ENCODE results near the gene EIF1AX.
"Not testable (repeated sequence)": the region's sequence is repeated elsewhere in the genome, so short reads cannot be mapped to it uniquely, and the experiment has no call there.

Gene EIF1AX, protein sequence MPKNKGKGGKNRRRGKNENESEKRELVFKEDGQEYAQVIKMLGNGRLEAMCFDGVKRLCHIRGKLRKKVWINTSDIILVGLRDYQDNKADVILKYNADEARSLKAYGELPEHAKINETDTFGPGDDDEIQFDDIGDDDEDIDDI

DNA sequence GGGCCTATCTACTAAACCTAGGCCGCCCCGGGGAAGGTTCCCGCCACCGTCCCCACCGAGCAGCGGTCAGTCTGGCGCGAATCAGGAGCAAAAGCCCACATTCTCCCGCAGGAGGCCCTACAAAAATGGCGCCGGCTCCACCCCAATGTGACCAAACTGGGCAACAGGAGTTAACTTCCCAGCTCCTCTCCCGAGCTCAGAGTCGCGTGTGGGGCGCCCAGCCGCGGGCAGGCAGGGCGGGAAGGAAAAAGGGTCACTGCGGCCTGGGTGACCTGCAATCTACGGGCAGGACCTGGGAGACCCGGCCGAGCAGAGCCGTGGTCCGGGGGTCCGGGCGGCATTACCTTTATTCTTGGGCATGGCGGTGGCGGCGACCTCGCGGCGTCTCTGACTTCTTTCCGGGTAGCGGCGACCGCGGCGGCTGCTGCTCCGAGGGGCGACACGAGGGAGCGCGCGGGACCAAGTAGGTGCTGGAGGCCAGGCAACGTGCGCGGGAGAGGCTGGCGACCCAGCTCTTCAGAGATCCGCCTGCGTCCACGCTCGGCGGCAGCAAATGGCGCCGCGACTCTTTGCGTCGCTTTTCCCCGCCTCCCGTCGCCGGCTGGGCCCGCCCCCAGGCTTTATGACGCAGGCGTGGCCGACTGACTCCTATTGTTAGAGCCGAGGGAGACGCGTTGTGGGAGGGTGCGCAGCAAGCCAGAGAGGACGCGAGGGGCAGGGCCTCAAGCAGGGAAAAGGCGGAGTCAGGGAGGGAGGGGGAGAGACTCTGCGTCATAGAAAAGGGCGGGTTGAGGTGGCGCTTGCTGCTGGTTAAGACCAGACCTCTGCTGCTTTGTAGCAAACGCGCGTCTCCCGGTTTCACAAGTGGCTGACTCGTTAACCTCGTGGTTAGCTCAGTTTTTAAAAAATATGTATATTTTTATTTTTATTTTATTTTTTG lies at the start of gene EIF1AX:
EIF1AX (minus strand) TSS at position 558 of the 940 bp plus-strand sequence; CDS start at position 360, 198 bp downstream.
- Mint-ChIP-seq H3K27ac (peak within 1 kb of the TSS; percentile 93), H3K4me3 (peak within 1 kb of the TSS; percentile 85), H3K27me3 (no peaks in the 10 kb centered on the region), H3K4me1 (ENCODE audit: low read depth) (peaks cover 13% of the 10 kb centered on the region), H3K9me3 (no peaks in the 10 kb centered on the region), H3K36me3 (ENCODE audit: low read depth) (peaks cover 26% of the 10 kb centered on the region)
- intact Hi-C loops (cut with micrococcal nuclease): loop anchor here (5.0 kb wide), 1 partner anchor 126 kb away; the partner anchor contains the start of gene RPS6KA3

DNA sequence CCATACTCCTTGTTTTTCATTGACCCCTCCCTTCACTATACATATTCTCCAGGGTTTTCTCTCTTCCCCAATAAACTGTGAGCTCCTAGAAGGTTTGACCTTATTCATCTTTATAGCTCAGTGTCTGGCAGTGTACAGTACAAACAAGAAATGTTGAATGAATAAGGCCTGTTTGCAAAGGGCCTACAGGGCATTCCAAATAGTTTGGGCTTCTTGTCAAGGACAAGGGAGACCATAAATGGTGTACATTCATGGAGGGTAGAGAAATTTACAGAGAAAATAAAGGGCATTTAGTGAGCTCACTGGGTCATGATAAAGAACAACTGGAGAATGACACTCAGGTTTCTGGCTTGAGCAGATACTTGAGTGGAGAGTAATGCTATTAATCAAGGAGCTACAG lies 47.5 kb upstream of the EIF1AX start:
- H3K27me3 Mint-ChIP-seq: no peaks in the 10 kb centered on the region
- no peaks in the 10 kb centered on the region for H3K9me3 Mint-ChIP-seq
- H3K4me1 Mint-ChIP-seq (ENCODE audit: low read depth): no peaks in the 10 kb centered on the region
- no peak overlapping the region for H3K4me3 Mint-ChIP-seq
- intact Hi-C loops (cut with micrococcal nuclease): no loop called here
- H3K27ac Mint-ChIP-seq: peak overlapping the region; percentile 62
- H3K36me3 Mint-ChIP-seq (ENCODE audit: low read depth): peaks cover 67% of the 10 kb centered on the region

DNA sequence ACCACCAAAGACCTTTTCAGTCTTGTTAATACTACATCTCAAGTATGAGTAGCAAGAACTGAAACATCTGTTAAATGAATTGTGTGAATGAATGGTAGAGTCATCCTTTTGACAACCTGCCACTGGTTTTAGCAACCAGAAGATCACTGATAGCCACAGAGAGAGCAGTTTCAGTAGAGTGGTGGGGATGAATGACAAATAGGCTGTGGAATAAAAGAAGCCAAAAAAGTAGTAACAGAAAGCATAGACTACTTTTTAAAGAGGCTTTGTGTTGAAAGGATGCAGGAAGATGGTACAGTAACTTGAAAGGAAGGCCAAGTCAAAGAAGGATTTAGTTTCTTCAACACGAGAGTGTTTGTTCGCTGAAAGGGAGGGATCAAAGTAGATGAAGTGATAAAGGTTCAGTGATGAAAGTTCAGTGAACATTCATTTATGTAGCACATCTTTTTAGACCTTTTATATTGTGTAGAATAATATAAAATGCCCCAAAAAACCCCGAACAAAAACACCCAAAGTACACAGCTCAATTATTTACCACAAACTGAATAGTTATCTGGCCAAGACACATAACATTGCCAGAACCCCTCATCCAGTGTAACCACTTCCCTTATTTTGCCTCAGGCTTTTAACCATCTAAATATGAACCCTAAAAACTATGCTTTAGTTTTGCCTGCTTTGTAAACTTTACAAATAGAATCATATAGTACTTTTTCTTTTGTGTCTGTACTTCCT lies 40.1 kb upstream of the EIF1AX start:
- Mint-ChIP-seq H3K27me3 (no peaks in the 10 kb centered on the region), H3K9me3 (no peaks in the 10 kb centered on the region), H3K4me3 (no peak overlapping the region), H3K36me3 (ENCODE audit: low read depth) (peaks cover 64% of the 10 kb centered on the region), H3K27ac (no peak overlapping the region), H3K4me1 (ENCODE audit: low read depth) (peaks cover 6% of the 10 kb centered on the region)
- intact Hi-C loops (cut with micrococcal nuclease): no loop called here

DNA sequence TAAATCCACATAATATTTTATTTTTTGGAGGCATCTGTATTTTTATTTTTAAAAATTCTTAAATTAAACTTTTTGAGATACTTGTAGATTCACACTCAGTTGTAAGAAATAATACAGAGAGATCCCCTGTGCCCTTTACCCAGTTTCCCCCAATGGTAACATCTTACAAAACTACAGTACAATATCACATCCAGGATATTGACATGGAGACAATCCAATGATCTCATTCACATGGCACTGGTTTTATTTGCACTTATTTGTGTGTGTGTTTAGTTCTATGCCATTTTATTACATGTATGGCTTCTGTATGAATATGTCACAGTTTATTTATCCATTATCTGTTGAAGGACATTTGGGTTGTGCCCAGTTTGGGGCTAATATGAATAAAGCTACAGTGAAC lies 35.5 kb upstream of the EIF1AX start:
- peaks cover 6% of the 10 kb centered on the region for H3K4me1 Mint-ChIP-seq (ENCODE audit: low read depth)
- no peaks in the 10 kb centered on the region for H3K27me3 Mint-ChIP-seq
- H3K4me3 Mint-ChIP-seq: no peak overlapping the region
- intact Hi-C loops (cut with micrococcal nuclease): no loop called here
- H3K27ac Mint-ChIP-seq: no peak overlapping the region
- peaks cover 43% of the 10 kb centered on the region for H3K36me3 Mint-ChIP-seq (ENCODE audit: low read depth)
- no peaks in the 10 kb centered on the region for H3K9me3 Mint-ChIP-seq

DNA sequence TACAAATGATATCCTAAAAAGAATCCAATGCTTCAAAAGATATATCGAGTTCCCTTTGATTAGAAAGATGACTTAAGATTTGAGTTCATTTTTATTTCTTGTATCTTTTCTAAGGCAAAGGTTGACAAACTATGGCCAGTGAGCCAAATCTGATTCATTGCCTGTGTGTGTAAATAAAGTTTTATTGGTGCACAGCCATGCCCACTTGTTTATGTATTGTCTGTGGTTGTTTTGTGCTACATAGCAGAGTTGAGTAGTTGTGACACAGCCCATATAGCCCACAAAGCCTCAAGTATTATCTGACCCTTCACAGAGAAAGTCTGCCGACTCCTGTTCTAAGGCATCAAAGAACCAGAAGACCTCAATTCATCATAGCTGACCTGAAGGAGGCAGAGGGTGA lies 32.2 kb upstream of the EIF1AX start:
- Mint-ChIP-seq H3K36me3 (ENCODE audit: low read depth) (peaks cover 31% of the 10 kb centered on the region), H3K4me3 (no peak overlapping the region), H3K4me1 (ENCODE audit: low read depth) (no peaks in the 10 kb centered on the region), H3K9me3 (no peaks in the 10 kb centered on the region), H3K27ac (no peak overlapping the region), H3K27me3 (no peaks in the 10 kb centered on the region)
- intact Hi-C loops (cut with micrococcal nuclease): no loop called here

DNA sequence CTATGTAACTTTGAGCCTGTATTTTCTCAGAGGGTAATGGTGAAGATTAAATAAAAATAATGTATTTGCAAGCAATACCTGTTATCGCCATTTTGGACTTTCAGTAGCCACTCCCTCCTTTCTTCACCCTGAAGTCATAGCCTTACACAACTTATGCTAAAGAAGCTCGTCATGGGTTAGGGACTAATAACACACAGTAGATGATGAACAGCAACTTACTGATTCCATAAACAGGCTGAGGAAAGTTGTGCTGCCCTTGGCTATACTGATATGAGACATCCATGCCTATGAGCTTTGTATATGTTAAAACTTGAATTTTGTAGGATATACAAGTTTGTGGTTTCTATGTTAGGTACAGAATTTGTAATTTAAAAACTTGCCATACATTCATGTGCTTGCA lies 31.7 kb upstream of the EIF1AX start:
- Mint-ChIP-seq H3K9me3 (no peaks in the 10 kb centered on the region), H3K36me3 (ENCODE audit: low read depth) (peaks cover 34% of the 10 kb centered on the region), H3K27me3 (no peaks in the 10 kb centered on the region), H3K4me3 (no peak overlapping the region), H3K4me1 (ENCODE audit: low read depth) (no peaks in the 10 kb centered on the region), H3K27ac (no peak overlapping the region)
- intact Hi-C loops (cut with micrococcal nuclease): no loop called here

DNA sequence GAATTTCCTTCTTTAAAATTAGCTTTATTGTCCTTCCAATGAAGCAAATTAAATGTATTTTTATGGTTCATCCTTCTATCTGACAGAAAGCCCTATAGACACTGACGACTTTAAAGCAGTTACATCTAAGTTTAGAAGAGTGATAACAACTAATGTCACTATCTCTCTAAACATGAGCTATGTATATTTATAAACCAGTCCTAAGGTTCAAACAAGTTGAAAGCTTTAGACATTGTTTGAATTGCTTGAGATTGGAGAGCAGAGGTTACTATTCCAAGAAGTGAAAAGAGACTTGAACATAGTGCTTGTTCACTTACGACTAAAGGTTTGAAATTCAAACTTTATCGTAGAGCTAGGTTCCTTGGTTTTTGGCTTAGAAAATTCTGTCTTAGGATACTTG lies 30.2 kb upstream of the EIF1AX start:
- Mint-ChIP-seq H3K27me3 (no peaks in the 10 kb centered on the region), H3K36me3 (ENCODE audit: low read depth) (peaks cover 43% of the 10 kb centered on the region), H3K4me1 (ENCODE audit: low read depth) (no peaks in the 10 kb centered on the region), H3K9me3 (no peaks in the 10 kb centered on the region), H3K4me3 (no peak overlapping the region), H3K27ac (no peak overlapping the region)
- intact Hi-C loops (cut with micrococcal nuclease): no loop called here

DNA sequence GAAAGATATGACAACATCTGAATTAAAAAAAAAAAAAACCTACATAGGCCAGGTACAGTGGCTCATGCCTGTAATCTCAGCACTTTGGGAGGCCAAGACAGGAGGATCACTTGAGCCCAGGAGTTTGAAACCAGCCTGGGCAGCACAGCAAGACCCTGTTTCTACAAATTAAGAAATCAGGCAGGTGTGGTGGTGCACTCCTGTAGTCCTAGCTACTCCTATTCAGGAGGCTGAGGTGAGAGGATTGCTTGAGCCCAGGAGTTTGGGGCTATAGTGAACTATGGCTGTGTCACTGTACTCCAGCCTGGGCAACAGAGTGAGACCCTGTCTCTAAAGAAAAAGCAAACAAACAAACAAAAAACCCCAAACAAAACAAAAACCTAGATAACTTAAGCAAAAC lies 20.9 kb upstream of the EIF1AX start:
- not testable (repeated sequence) for H3K27ac Mint-ChIP-seq
- peaks cover 71% of the 10 kb centered on the region for H3K36me3 Mint-ChIP-seq (ENCODE audit: low read depth)

DNA sequence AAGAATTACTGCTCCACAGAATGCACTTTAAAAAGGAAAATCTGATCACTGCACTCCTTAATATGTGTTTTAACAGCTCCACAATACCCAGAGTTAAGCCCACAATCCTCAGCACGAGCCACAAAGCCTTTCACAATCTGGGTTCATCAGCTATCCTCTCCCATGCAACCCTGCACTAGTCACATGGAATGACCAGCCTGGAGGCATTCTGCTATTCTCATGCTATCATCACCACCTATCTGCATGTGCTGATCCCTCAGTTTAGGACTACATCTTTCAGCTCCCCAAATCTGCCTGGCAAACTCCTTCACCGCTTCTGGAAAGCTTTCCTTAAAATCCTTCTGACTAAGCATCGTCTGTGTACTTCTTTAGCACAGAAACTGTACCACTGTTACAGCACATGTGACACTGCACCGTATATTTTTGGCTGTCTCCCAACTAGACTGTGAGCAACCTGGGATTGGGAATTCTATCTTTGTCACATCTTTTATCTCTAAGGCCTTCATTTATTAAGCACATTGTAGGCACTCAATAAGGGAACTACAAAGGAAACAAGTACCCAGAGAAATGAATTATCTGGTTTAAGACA lies 18.3 kb upstream of the EIF1AX start:
- Mint-ChIP-seq H3K36me3 (ENCODE audit: low read depth) (peaks cover 72% of the 10 kb centered on the region), H3K4me3 (no peak overlapping the region), H3K4me1 (ENCODE audit: low read depth) (no peaks in the 10 kb centered on the region), H3K9me3 (no peaks in the 10 kb centered on the region), H3K27ac (no peak overlapping the region), H3K27me3 (no peaks in the 10 kb centered on the region)
- intact Hi-C loops (cut with micrococcal nuclease): no loop called here

More for the DNA sequence above, 20.9 kb upstream of the EIF1AX start:
- H3K4me1 Mint-ChIP-seq (ENCODE audit: low read depth); H3K9me3 Mint-ChIP-seq; H3K4me3 Mint-ChIP-seq; H3K27me3 Mint-ChIP-seq; intact Hi-C loops (cut with micrococcal nuclease): not testable (repeated sequence)

DNA sequence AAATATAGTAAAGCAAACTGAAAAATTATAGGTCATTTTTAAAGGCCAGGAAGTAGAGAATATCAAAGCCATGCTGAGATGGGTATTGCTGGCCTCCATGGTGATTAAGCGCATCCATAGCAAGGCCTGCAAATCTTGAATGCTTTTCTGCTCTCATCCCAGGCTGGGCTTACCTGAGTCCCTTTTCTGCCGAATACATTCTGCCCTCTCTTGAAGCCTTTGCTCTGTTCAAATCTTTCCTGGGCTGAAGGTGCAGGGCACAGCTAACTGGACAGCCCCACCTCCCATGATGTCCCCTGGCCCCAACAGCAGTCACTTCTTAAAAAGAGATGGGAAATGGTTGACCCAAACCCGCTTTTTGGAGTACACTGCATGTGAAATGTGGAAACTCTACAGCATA lies 10.1 kb upstream of the EIF1AX start:
- no peaks in the 10 kb centered on the region for H3K9me3 Mint-ChIP-seq
- H3K27me3 Mint-ChIP-seq: no peaks in the 10 kb centered on the region
- intact Hi-C loops (cut with micrococcal nuclease): no loop called here
- no peak overlapping the region for H3K4me3 Mint-ChIP-seq
- H3K36me3 Mint-ChIP-seq (ENCODE audit: low read depth): peaks cover 38% of the 10 kb centered on the region
- peaks cover 14% of the 10 kb centered on the region for H3K4me1 Mint-ChIP-seq (ENCODE audit: low read depth)
- no peak overlapping the region for H3K27ac Mint-ChIP-seq

DNA sequence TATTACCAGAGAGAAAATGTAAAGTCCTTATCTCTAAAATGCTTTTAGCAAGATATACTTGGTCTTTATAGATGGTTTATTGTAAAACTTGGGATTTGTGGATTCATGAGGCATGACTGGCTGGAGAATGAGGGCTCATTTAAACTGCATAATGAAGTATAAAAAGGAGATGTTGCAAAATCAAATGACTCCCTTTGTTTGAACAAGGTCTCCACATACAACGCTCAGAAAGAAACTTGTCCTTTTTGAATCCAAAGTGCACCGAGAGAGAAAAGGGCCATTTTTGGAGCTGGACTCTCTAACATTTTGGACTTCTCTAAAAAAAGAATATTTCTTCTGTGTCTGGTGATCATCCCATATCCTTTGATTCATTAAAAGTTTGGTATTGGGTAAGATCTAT lies 7.7 kb upstream of the EIF1AX start:
- Mint-ChIP-seq H3K27ac (no peak overlapping the region), H3K9me3 (no peaks in the 10 kb centered on the region), H3K4me1 (ENCODE audit: low read depth) (peaks cover 21% of the 10 kb centered on the region), H3K36me3 (ENCODE audit: low read depth) (peaks cover 15% of the 10 kb centered on the region), H3K4me3 (no peak overlapping the region), H3K27me3 (no peaks in the 10 kb centered on the region)
- intact Hi-C loops (cut with micrococcal nuclease): no loop called here

DNA sequence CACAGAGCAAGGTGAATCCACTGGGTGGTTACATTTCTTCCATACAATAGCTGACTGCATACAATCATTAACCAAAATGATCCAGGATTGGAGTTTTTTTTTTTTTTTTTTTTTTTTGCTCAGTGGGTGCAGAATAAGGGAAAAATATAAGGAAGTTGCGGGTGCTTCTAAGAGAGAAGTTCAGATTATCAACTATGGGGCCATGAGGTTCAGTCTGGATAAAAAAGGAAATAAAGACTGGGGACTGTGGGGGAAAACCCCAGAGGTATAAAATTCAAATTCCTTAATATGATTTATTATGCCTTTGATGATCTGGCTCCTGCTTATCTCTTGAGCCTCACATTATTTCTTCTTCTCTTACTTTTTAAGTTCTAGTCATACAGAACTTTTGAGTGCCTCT lies 5.9 kb upstream of the EIF1AX start:
- Mint-ChIP-seq H3K4me1 (ENCODE audit: low read depth) (peaks cover 21% of the 10 kb centered on the region), H3K9me3 (no peaks in the 10 kb centered on the region), H3K27me3 (no peaks in the 10 kb centered on the region), H3K4me3 (no peak overlapping the region), H3K27ac (no peak overlapping the region), H3K36me3 (ENCODE audit: low read depth) (peaks cover 8% of the 10 kb centered on the region)
- intact Hi-C loops (cut with micrococcal nuclease): no loop called here

DNA sequence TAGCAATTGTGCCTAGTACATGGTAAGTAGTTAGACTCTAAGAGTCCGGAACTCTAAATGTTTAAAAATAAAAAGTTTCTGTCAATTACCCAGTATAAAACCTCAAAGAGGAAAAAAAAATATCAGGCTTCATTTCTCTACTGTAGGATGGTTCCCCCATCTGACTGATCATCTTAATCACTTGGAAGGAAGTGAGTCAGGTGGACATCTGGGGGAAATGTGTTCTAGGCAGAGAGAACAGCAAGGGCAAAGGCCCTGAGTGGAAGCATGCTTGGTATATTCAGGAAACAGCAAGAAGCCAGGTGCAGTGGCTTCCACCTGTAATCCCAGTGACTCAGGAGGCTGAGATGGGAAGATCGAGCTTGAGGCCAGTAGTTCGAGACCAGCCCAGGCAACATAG lies 2.9 kb upstream of the EIF1AX start:
- peak overlapping the region; percentile 6 for H3K27ac Mint-ChIP-seq
- H3K4me1 Mint-ChIP-seq (ENCODE audit: low read depth): peaks cover 21% of the 10 kb centered on the region

DNA sequence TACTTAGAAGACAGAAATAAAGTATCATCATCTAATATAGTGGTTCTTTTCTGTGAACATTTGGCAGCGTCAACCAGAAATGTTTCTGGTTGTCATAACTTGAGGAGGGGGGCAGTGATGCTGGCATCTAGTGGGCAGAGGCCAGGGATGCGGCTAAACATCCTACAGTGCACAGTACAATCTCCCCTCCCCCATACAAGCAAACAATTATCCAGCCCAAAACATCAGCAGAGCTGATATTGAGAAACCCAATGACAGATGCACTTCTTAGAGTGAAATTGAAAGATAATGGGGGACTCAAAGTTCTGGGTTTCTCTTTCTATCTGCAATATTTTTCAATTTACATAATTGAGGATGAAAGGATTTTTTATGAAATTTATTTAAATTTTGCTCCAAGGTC lies 1.9 kb upstream of the EIF1AX start:
- Mint-ChIP-seq H3K9me3 (no peaks in the 10 kb centered on the region), H3K4me3 (no peak overlapping the region), H3K4me1 (ENCODE audit: low read depth) (peaks cover 28% of the 10 kb centered on the region), H3K27me3 (no peaks in the 10 kb centered on the region), H3K36me3 (ENCODE audit: low read depth) (peaks cover 16% of the 10 kb centered on the region), H3K27ac (no peak overlapping the region)
- intact Hi-C loops (cut with micrococcal nuclease): loop anchor here (5.0 kb wide), 1 partner anchor 124 kb away; the partner anchor contains the start of gene RPS6KA3

More for the DNA sequence above, 2.9 kb upstream of the EIF1AX start:
- Mint-ChIP-seq H3K27me3 (no peaks in the 10 kb centered on the region), H3K4me3 (no peak overlapping the region), H3K36me3 (ENCODE audit: low read depth) (peaks cover 9% of the 10 kb centered on the region), H3K9me3 (no peaks in the 10 kb centered on the region)
- intact Hi-C loops (cut with micrococcal nuclease): loop anchor here (5.0 kb wide), 1 partner anchor 123 kb away; the partner anchor contains the start of gene RPS6KA3

All from dendritic cell treated with granulocyte-macrophage colony-stimulating factor and Interleukin-4, amounts not matched to agents 40 ng/mL and 50 ng/mL, for 4 days (primary cell).